Measurements from ENCODE around the gene MCRIP2. TPM values are rescaled to one million over a fixed set of nuclear protein-coding genes. Genes with fewer than 3 reads are reported as not detected.

MCRIP2 gene
- total RNA-seq, 2 donors from 2014 or later, result 22.8 to 34.2 TPM

GRCh38 chr16:662095-662494, 20.5 kb downstream of the MCRIP2 start:
- H3K27me3 Mint-ChIP-seq (ENCODE audit: insufficient read depth), result no peaks in the 10 kb centered on the region
- WGBS, 2 experiments (ENCODE audit: insufficient coverage in 1 of 2, insufficient read length in 1 of 2), result 94% methylated on average over 17 to 19 of the region's 19 CpGs
- Histone ChIP-seq H3K36me3 (ENCODE audit: control insufficient read depth, insufficient read depth, low read length) (no peaks in the 10 kb centered on the region), H3K27me3 (ENCODE audit: control insufficient read depth, insufficient read depth, low read length, poor library complexity, severe bottlenecking) (no peaks in the 10 kb centered on the region), H3K27ac (ENCODE audit: low read depth, low read length) (no peak overlapping the region), H3K4me3 (ENCODE audit: low read length) (no peak overlapping the region), H3K9me3 (ENCODE audit: control insufficient read depth, low read length) (no peaks in the 10 kb centered on the region), H3K9ac (ENCODE audit: extremely low read depth, low read length, poor library complexity, severe bottlenecking) (no peak overlapping the region), H3K4me1 (ENCODE audit: control insufficient read depth, insufficient read depth, low read length) (no peaks in the 10 kb centered on the region)
- no peaks in the 10 kb centered on the region for H3K9me3 Mint-ChIP-seq
- TF ChIP-seq, protein P1, sequence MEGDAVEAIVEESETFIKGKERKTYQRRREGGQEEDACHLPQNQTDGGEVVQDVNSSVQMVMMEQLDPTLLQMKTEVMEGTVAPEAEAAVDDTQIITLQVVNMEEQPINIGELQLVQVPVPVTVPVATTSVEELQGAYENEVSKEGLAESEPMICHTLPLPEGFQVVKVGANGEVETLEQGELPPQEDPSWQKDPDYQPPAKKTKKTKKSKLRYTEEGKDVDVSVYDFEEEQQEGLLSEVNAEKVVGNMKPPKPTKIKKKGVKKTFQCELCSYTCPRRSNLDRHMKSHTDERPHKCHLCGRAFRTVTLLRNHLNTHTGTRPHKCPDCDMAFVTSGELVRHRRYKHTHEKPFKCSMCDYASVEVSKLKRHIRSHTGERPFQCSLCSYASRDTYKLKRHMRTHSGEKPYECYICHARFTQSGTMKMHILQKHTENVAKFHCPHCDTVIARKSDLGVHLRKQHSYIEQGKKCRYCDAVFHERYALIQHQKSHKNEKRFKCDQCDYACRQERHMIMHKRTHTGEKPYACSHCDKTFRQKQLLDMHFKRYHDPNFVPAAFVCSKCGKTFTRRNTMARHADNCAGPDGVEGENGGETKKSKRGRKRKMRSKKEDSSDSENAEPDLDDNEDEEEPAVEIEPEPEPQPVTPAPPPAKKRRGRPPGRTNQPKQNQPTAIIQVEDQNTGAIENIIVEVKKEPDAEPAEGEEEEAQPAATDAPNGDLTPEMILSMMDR (conservative IDR thresholded peaks at IDR 0.05), result no peak
- H3K4me1 Mint-ChIP-seq, result peaks cover 3% of the 10 kb centered on the region
- H3K4me3 Mint-ChIP-seq, result no peak overlapping the region
- DNase-seq, result no peak
- no peak overlapping the region for H3K27ac Mint-ChIP-seq
- peaks cover 8% of the 10 kb centered on the region for H3K36me3 Mint-ChIP-seq (ENCODE audit: low read depth)

DNA sequence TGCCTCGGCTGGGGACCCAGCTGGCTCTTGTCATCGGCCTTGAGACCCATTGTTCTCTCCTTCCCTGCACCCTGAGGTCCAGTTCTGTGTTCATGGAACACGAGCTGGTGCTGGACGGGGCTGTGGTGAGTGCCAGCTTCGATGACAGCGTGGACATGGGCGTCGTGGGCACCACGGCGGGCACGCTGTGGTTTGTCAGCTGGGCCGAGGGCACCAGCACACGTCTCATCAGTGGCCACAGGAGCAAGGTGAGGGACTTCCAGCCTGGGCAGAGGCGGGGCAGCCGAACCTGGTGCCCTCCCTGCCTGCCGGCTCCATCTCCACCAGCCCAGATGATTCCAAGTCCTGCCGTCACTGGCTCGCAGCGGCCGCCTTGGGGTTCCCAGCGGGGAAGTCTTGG, 21.0 kb downstream of the MCRIP2 start:
- no peak for DNase-seq
- H3K4me3 Mint-ChIP-seq, result no peak overlapping the region
- peaks cover 9% of the 10 kb centered on the region for H3K36me3 Mint-ChIP-seq (ENCODE audit: low read depth)
- H3K36me3 ChIP-seq (ENCODE audit: control insufficient read depth, insufficient read depth, low read length), result no peaks in the 10 kb centered on the region
- H3K4me1 ChIP-seq (ENCODE audit: control insufficient read depth, insufficient read depth, low read length), result peaks cover 3% of the 10 kb centered on the region
- H3K27ac ChIP-seq (ENCODE audit: low read depth, low read length), result no peak overlapping the region
- peaks cover 5% of the 10 kb centered on the region for H3K4me1 Mint-ChIP-seq
- H3K27me3 ChIP-seq (ENCODE audit: control insufficient read depth, insufficient read depth, low read length, poor library complexity, severe bottlenecking), result no peaks in the 10 kb centered on the region
- H3K9ac ChIP-seq (ENCODE audit: extremely low read depth, low read length, poor library complexity, severe bottlenecking), result no peak overlapping the region
- 94 to 97% methylated on average over 19 to 21 of the region's 21 CpGs for WGBS, 2 experiments (ENCODE audit: insufficient coverage in 1 of 2, insufficient read length in 1 of 2)
- no peak overlapping the region for H3K27ac Mint-ChIP-seq
- no peaks in the 10 kb centered on the region for H3K27me3 Mint-ChIP-seq (ENCODE audit: insufficient read depth)
- H3K9me3 Mint-ChIP-seq, result no peaks in the 10 kb centered on the region
- H3K4me3 ChIP-seq (ENCODE audit: low read length), result no peak overlapping the region
- no peaks in the 10 kb centered on the region for H3K9me3 ChIP-seq (ENCODE audit: control insufficient read depth, low read length)
- TF ChIP-seq, protein P1 (conservative IDR thresholded peaks at IDR 0.05), result no peak

DNA sequence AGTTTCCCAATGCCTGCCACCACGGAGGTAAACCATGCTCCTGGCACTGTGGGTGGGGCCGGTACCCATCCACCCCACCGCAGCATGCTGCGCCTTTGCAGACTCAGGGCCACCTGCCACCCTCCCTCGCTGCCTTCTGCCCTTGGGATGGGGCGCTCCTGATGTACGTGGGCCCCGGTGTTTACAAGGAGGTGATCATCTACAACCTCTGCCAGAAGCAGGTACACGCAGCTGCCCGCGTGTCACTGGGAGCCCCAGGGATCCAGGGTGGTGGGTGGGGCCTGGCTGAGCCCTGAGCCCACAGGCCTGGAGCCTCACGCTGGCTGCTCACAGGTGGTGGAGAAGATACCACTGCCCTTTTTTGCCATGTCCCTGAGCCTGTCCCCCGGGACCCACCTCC, 24.9 kb downstream of the MCRIP2 start:
- Histone ChIP-seq H3K27me3 (ENCODE audit: control insufficient read depth, insufficient read depth, low read length, poor library complexity, severe bottlenecking) (no peaks in the 10 kb centered on the region), H3K36me3 (ENCODE audit: control insufficient read depth, insufficient read depth, low read length) (peaks cover 24% of the 10 kb centered on the region), H3K9ac (ENCODE audit: extremely low read depth, low read length, poor library complexity, severe bottlenecking) (no peak overlapping the region), H3K4me3 (ENCODE audit: low read length) (no peak overlapping the region), H3K27ac (ENCODE audit: low read depth, low read length) (no peak overlapping the region), H3K9me3 (ENCODE audit: control insufficient read depth, low read length) (no peaks in the 10 kb centered on the region), H3K4me1 (ENCODE audit: control insufficient read depth, insufficient read depth, low read length) (peaks cover 4% of the 10 kb centered on the region)
- TF ChIP-seq, protein P1 (conservative IDR thresholded peaks at IDR 0.05), result no peak
- Mint-ChIP-seq H3K27me3 (ENCODE audit: insufficient read depth) (no peaks in the 10 kb centered on the region), H3K9me3 (no peaks in the 10 kb centered on the region), H3K36me3 (ENCODE audit: low read depth) (peaks cover 19% of the 10 kb centered on the region), H3K27ac (no peak overlapping the region), H3K4me1 (peaks cover 3% of the 10 kb centered on the region), H3K4me3 (no peak overlapping the region)
- no peak for DNase-seq
- WGBS, 2 experiments (ENCODE audit: insufficient coverage in 1 of 2, insufficient read length in 1 of 2), result 84 to 89% methylated on average over 9 to 13 of the region's 13 CpGs

Measured in endodermal cell (in vitro differentiated cells).